ENCODE results near the gene ZDHHC6. TPM values are rescaled to one million over a fixed set of nuclear protein-coding genes. Genes with fewer than 3 reads are reported as not detected.
"Not testable (repeated sequence)": the region's sequence is repeated elsewhere in the genome, so short reads cannot be mapped to it uniquely, and the experiment has no call there.

Gene ZDHHC6
- total RNA-seq, 1 experiment from 2014 or later, result 35.2 TPM

GRCh38 chr10:112388548-112388947 is 58.2 kb downstream of the ZDHHC6 start:
- Mint-ChIP-seq H3K4me1 (0 out of 4 replicates have a peak, but pooled peaks cover 0 to 2% of the 10 kb centered on the region in 2 experiments), H3K4me3 (no peak overlapping the region), H3K27ac (no peak overlapping the region), H3K27me3 (ENCODE audit: low read depth) (no peaks in the 10 kb centered on the region; the same call in 1 of the 2 replicates), H3K36me3 (ENCODE audit: insufficient read depth in 1 of 3, low read depth in 3 of 3) (no peaks in the 10 kb centered on the region), H3K9me3 (no peaks in the 10 kb centered on the region)
- Histone ChIP-seq H3K79me1 (ENCODE audit: insufficient read depth, low read depth, low read length, poor library complexity, severe bottlenecking) (no peaks in the 10 kb centered on the region), H3K4me2 (ENCODE audit: insufficient read depth, insufficient read length, low read length) (no peak overlapping the region), H4K8ac (replicated peaks; ENCODE audit: insufficient read length, low read depth, low read length) (no peak overlapping the region), H3K4me1 (ENCODE audit: insufficient read depth, low read length) (no peaks in the 10 kb centered on the region), H3K9me3 (ENCODE audit: control insufficient read depth, low read depth, low read length) (no peaks in the 10 kb centered on the region), H2AK5ac (ENCODE audit: insufficient read length, low read length) (no peak overlapping the region), H2BK12ac (ENCODE audit: insufficient read length, low read depth, low read length) (no peak overlapping the region), H4K20me1 (ENCODE audit: control insufficient read depth, insufficient read depth, insufficient read length) (no peaks in the 10 kb centered on the region), H3K56ac (ENCODE audit: insufficient read length, low read depth, low read length) (no peak overlapping the region), H2BK5ac (ENCODE audit: insufficient read length, low read length) (no peak overlapping the region), H3K27ac (ENCODE audit: insufficient read length, low read depth, low read length) (no peak overlapping the region), H3K14ac (ENCODE audit: insufficient read depth, low read length) (no peak overlapping the region), H3K27me3 (ENCODE audit: insufficient read depth, low read length) (no peaks in the 10 kb centered on the region), H3T11ph (ENCODE audit: low read length) (no peak overlapping the region), H3K79me2 (ENCODE audit: insufficient read depth, low read length) (no peaks in the 10 kb centered on the region), H4K5ac (ENCODE audit: insufficient read length, low read depth, low read length) (no peak overlapping the region), H2AFZ (ENCODE audit: low read length) (no peak overlapping the region), H3K23me2 (ENCODE audit: insufficient read length, low read depth, low read length, poor library complexity, severe bottlenecking) (no peaks in the 10 kb centered on the region), H3K18ac (ENCODE audit: insufficient read length, low read depth, low read length) (no peak overlapping the region), H2BK120ac (ENCODE audit: low read depth, low read length, poor library complexity, severe bottlenecking) (no peak overlapping the region), H3K23ac (ENCODE audit: insufficient read length, low read depth, low read length) (no peak overlapping the region), H4K91ac (ENCODE audit: insufficient read length, low read depth, low read length) (no peak overlapping the region), H3K9ac (ENCODE audit: extremely low read depth, insufficient read length, low read length) (no peak overlapping the region), H2BK20ac (ENCODE audit: low read depth, low read length, poor library complexity, severe bottlenecking) (no peak overlapping the region), H3K4ac (ENCODE audit: low read depth, low read length) (no peak overlapping the region), H2BK15ac (ENCODE audit: low read depth, low read length) (no peak overlapping the region)
- no peak for DNase-seq
- no CpG with 5 or more reads among the region's 2 CpGs for WGBS (ENCODE audit: extremely low coverage, insufficient read length, low lambda C conversion rate)
- no peak for TF ChIP-seq CTCF (conservative IDR thresholded peaks at IDR 0.05)

GRCh38 chr10:112388056-112388455 is 58.7 kb downstream of the ZDHHC6 start:
- H2BK12ac ChIP-seq (ENCODE audit: insufficient read length, low read depth, low read length); H3K4me1 Mint-ChIP-seq; H2BK120ac ChIP-seq (ENCODE audit: low read depth, low read length, poor library complexity, severe bottlenecking); H3K27me3 ChIP-seq (ENCODE audit: insufficient read depth, low read length); H4K8ac ChIP-seq (replicated peaks; ENCODE audit: insufficient read length, low read depth, low read length); H2AFZ ChIP-seq (ENCODE audit: low read length); H3K9me3 ChIP-seq (ENCODE audit: control insufficient read depth, low read depth, low read length); H3K4me2 ChIP-seq (ENCODE audit: insufficient read depth, insufficient read length, low read length); H3K4me3 Mint-ChIP-seq; H4K91ac ChIP-seq (ENCODE audit: insufficient read length, low read depth, low read length); H3K79me1 ChIP-seq (ENCODE audit: insufficient read depth, low read depth, low read length, poor library complexity, severe bottlenecking); H2BK20ac ChIP-seq (ENCODE audit: low read depth, low read length, poor library complexity, severe bottlenecking); H3K14ac ChIP-seq (ENCODE audit: insufficient read depth, low read length); H3K4me1 ChIP-seq (ENCODE audit: insufficient read depth, low read length); H3K27ac ChIP-seq (ENCODE audit: insufficient read length, low read depth, low read length); H3K79me2 ChIP-seq (ENCODE audit: insufficient read depth, low read length); H3T11ph ChIP-seq (ENCODE audit: low read length); H3K36me3 Mint-ChIP-seq (ENCODE audit: insufficient read depth in 1 of 3, low read depth in 3 of 3); H3K56ac ChIP-seq (ENCODE audit: insufficient read length, low read depth, low read length); H3K9ac ChIP-seq (ENCODE audit: extremely low read depth, insufficient read length, low read length); H2AK5ac ChIP-seq (ENCODE audit: insufficient read length, low read length); H3K27ac Mint-ChIP-seq; H3K23ac ChIP-seq (ENCODE audit: insufficient read length, low read depth, low read length); H4K20me1 ChIP-seq (ENCODE audit: control insufficient read depth, insufficient read depth, insufficient read length); H3K9me3 Mint-ChIP-seq; H3K4ac ChIP-seq (ENCODE audit: low read depth, low read length); H3K27me3 Mint-ChIP-seq (ENCODE audit: low read depth); DNase-seq; H4K5ac ChIP-seq (ENCODE audit: insufficient read length, low read depth, low read length); H2BK15ac ChIP-seq (ENCODE audit: low read depth, low read length); H3K18ac ChIP-seq (ENCODE audit: insufficient read length, low read depth, low read length); H2BK5ac ChIP-seq (ENCODE audit: insufficient read length, low read length); H3K23me2 ChIP-seq (ENCODE audit: insufficient read length, low read depth, low read length, poor library complexity, severe bottlenecking): not testable (repeated sequence)
- WGBS (ENCODE audit: extremely low coverage, insufficient read length, low lambda C conversion rate), result no CpG with 5 or more reads among the region's 7 CpGs

All from H9 (cell line).